CD4-positive, alpha-beta T cell treated with Interleukin-15 for 1 hour (primary cell): ENCODE results near the gene MRPS31.

Experiments used
- DNase-seq: peaks from one replicate; pipeline ENCODE4 v3.0.0-alpha.2; 2020

MRPS31 gene

GRCh38 chr13:40770934-40771618 is at the start of gene MRPS31:
MRPS31 (minus strand) TSS chr13:40771190; CDS start chr13:40771136, 54 bp downstream.
- DNase-seq, result peak; percentile 93

GRCh38 chr13:40819797-40820315 is 48.9 kb upstream of the MRPS31 start:
- DNase-seq, result no peak

- DNase-seq, result no peak
Observed at GRCh38 chr13:40818926-40819325, 47.9 kb upstream of the MRPS31 start.

- no peak for DNase-seq
Observed at GRCh38 chr13:40814803-40815202, 43.8 kb upstream of the MRPS31 start.

GRCh38 chr13:40813667-40814454 is 42.9 kb upstream of the MRPS31 start:
- DNase-seq, result no peak

- DNase-seq, result no peak
Observed at GRCh38 chr13:40812724-40813445, 41.9 kb upstream of the MRPS31 start.

GRCh38 chr13:40812102-40812501 is 41.1 kb upstream of the MRPS31 start:
- no peak for DNase-seq

- no peak for DNase-seq
Observed at GRCh38 chr13:40809471-40809870, 38.5 kb upstream of the MRPS31 start.

GRCh38 chr13:40806241-40806640 is 35.3 kb upstream of the MRPS31 start:
- DNase-seq, result no peak

GRCh38 chr13:40803316-40803715 is 32.3 kb upstream of the MRPS31 start:
- no peak for DNase-seq

- DNase-seq, result no peak
Observed at GRCh38 chr13:40801255-40802217, 30.5 kb upstream of the MRPS31 start.

GRCh38 chr13:40800559-40800958 is 29.6 kb upstream of the MRPS31 start:
- DNase-seq, result no peak

GRCh38 chr13:40799508-40799907 is 28.5 kb upstream of the MRPS31 start:
- no peak for DNase-seq

GRCh38 chr13:40798380-40798779 is 27.4 kb upstream of the MRPS31 start:
- peak; percentile 27 for DNase-seq

- no peak for DNase-seq
Observed at GRCh38 chr13:40796649-40797048, 25.7 kb upstream of the MRPS31 start.

- DNase-seq, result no peak
Observed at GRCh38 chr13:40794414-40795368, 23.7 kb upstream of the MRPS31 start.

GRCh38 chr13:40793339-40793738 is 22.3 kb upstream of the MRPS31 start:
- no peak for DNase-seq

GRCh38 chr13:40792284-40793051 is 21.5 kb upstream of the MRPS31 start:
- DNase-seq, result no peak

GRCh38 chr13:40790154-40790616 is 19.2 kb upstream of the MRPS31 start:
- DNase-seq, result no peak
